ENCODE measurements around the gene ZNF397. TPM values are rescaled to one million over a fixed set of nuclear protein-coding genes. Genes with fewer than 3 reads are reported as not detected.

Gene ZNF397
- total and polyA plus RNA-seq, 2 donors from 2014 or later = 15.5 to 28.6 TPM

DNA sequence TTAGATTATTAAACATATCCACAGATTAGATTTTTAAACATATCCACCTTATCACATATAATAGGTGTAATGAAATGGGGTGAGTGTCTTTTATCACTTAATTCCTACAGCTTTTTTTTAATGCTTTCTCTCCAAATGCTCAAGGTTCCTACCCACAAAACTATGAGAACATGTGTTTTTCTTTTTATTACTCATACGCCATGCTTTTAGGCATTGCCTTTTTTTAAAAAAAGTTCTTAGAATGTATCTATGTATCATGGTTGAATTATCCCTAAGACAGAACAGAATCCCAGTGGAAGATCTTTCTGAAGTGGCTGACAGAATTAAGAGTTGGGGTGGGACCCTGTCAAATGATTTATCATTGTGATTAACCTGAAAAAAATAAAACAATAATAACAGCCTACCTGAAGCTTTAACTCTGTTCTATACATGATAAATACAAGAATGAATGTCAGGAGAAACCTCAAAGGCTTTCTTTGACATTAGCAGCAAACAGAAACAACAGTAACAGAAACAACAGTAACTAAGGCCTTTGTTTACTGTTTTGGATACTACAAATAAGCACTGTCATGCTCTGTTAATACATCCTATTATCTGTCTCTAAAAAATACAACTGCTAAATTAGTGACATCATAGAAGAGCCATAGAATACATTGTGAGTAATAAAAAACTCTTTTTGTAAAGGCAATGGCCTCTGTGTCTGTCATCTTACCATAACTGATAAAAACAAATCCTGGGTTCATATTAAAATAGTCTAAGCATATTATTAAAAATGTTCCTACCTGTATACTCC, 4.1 kb upstream of the ZNF397 start:
- Histone ChIP-seq H3K9ac (ENCODE audit: low read length in 3 of 3) (no peak overlapping the region), H3K27me3 (ENCODE audit: control insufficient read depth, insufficient read depth, low read length) (no peaks in the 10 kb centered on the region), H3K9me3 (ENCODE audit: control insufficient read depth in 2 of 3, insufficient read depth in 1 of 3, low read length in 3 of 3) (no peaks in the 10 kb centered on the region), H3K4me3 (ENCODE audit: low read length in 3 of 3) (no peak overlapping the region), H3K4me1 (ENCODE audit: control insufficient read depth in 2 of 3, insufficient read depth in 2 of 3, low read depth in 1 of 3, low read length in 3 of 3) (peaks cover 0 to 2% (median 0%) of the 10 kb centered on the region in 3 donors), H3K27ac (ENCODE audit: low read depth in 2 of 2, low read length in 2 of 2) (no peak overlapping the region), H3K36me3 (ENCODE audit: control insufficient read depth in 2 of 3, insufficient read depth in 3 of 3, low read length in 3 of 3) (no peaks in the 10 kb centered on the region)
- intact Hi-C loops (cut with DNase I) = loop anchor here (10.0 kb wide), 1 partner anchor 118 kb away; no protein-coding TSS in a partner anchor
- no peak for DNase-seq
- no peak for FAIRE-seq
- TF ChIP-seq CTCF (IDR thresholded peaks at IDR 0.05; ENCODE audit: borderline replicate concordance, extremely low read depth, insufficient read depth) = no peak

GRCh38 chr18:35239314-35239713, 1.5 kb upstream of the ZNF397 start:
- Histone ChIP-seq H3K9ac (ENCODE audit: low read length in 3 of 3) (no peak overlapping the region), H3K36me3 (ENCODE audit: control insufficient read depth in 2 of 3, insufficient read depth in 3 of 3, low read length in 3 of 3) (peaks cover 8 to 20% (median 17%) of the 10 kb centered on the region in 3 donors), H3K9me3 (ENCODE audit: control insufficient read depth in 2 of 3, insufficient read depth in 1 of 3, low read length in 3 of 3) (no peaks in the 10 kb centered on the region), H3K27ac (ENCODE audit: low read depth in 2 of 2, low read length in 2 of 2) (no peak overlapping the region), H3K4me1 (ENCODE audit: control insufficient read depth in 2 of 3, insufficient read depth in 2 of 3, low read depth in 1 of 3, low read length in 3 of 3) (peaks cover 0 to 2% (median 0%) of the 10 kb centered on the region in 3 donors), H3K4me3 (ENCODE audit: low read length in 3 of 3) (no peak overlapping the region), H3K27me3 (ENCODE audit: control insufficient read depth, insufficient read depth, low read length) (no peaks in the 10 kb centered on the region)
- intact Hi-C loops (cut with DNase I) = loop anchor here (10.0 kb wide), 1 partner anchor 115 kb away; no protein-coding TSS in a partner anchor
- no peak for TF ChIP-seq CTCF (IDR thresholded peaks at IDR 0.05; ENCODE audit: borderline replicate concordance, extremely low read depth, insufficient read depth)
- no peak for FAIRE-seq
- DNase-seq = no peak

GRCh38 chr18:35241448-35241804, 592 bp downstream of the ZNF397 start:
- TF ChIP-seq CTCF (IDR thresholded peaks at IDR 0.05; ENCODE audit: borderline replicate concordance, extremely low read depth, insufficient read depth) = no peak
- H3K9me3 ChIP-seq (ENCODE audit: control insufficient read depth in 2 of 3, insufficient read depth in 1 of 3, low read length in 3 of 3) = peaks cover 0 to 6% (median 0%) of the 10 kb centered on the region in 3 donors
- H3K9ac ChIP-seq (ENCODE audit: low read length in 3 of 3) = peak overlapping the region; percentile 79 to 95 (median 84)
- peak overlapping the region; percentile 72 to 91 (median 91) for H3K4me3 ChIP-seq (ENCODE audit: low read length in 3 of 3)
- H3K4me1 ChIP-seq (ENCODE audit: control insufficient read depth in 2 of 3, insufficient read depth in 2 of 3, low read depth in 1 of 3, low read length in 3 of 3) = peaks cover 0 to 2% (median 0%) of the 10 kb centered on the region in 3 donors
- peaks cover 13 to 41% (median 28%) of the 10 kb centered on the region in 3 donors for H3K36me3 ChIP-seq (ENCODE audit: control insufficient read depth in 2 of 3, insufficient read depth in 3 of 3, low read length in 3 of 3)
- no peak for DNase-seq
- peak overlapping the region; percentile 97 to 99 for H3K27ac ChIP-seq (ENCODE audit: low read depth in 2 of 2, low read length in 2 of 2)
- H3K27me3 ChIP-seq (ENCODE audit: control insufficient read depth, insufficient read depth, low read length) = no peaks in the 10 kb centered on the region
- FAIRE-seq = no peak
- intact Hi-C loops (cut with DNase I) = no loop called here
